Measurements from ENCODE around the gene RELCH.

Gene RELCH, protein sequence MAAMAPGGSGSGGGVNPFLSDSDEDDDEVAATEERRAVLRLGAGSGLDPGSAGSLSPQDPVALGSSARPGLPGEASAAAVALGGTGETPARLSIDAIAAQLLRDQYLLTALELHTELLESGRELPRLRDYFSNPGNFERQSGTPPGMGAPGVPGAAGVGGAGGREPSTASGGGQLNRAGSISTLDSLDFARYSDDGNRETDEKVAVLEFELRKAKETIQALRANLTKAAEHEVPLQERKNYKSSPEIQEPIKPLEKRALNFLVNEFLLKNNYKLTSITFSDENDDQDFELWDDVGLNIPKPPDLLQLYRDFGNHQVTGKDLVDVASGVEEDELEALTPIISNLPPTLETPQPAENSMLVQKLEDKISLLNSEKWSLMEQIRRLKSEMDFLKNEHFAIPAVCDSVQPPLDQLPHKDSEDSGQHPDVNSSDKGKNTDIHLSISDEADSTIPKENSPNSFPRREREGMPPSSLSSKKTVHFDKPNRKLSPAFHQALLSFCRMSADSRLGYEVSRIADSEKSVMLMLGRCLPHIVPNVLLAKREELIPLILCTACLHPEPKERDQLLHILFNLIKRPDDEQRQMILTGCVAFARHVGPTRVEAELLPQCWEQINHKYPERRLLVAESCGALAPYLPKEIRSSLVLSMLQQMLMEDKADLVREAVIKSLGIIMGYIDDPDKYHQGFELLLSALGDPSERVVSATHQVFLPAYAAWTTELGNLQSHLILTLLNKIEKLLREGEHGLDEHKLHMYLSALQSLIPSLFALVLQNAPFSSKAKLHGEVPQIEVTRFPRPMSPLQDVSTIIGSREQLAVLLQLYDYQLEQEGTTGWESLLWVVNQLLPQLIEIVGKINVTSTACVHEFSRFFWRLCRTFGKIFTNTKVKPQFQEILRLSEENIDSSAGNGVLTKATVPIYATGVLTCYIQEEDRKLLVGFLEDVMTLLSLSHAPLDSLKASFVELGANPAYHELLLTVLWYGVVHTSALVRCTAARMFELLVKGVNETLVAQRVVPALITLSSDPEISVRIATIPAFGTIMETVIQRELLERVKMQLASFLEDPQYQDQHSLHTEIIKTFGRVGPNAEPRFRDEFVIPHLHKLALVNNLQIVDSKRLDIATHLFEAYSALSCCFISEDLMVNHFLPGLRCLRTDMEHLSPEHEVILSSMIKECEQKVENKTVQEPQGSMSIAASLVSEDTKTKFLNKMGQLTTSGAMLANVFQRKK

GRCh38 chr18:62186774-62187542 lies at the start of gene RELCH, which contains the start of gene PIGN:
Gene RELCH (plus strand): TSS chr18:62187255. CDS start chr18:62187506, 251 bp downstream.
Gene PIGN (minus strand): TSS chr18:62187056. CDS start chr18:62161353, 25,703 bp downstream.
- H3K4me3 ChIP-seq (ENCODE audit: low read depth, low read length): peak within 1 kb of the TSS; percentile 100
- peak; percentile 99 for DNase-seq (ENCODE audit: low read depth)
- TF ChIP-seq CTCF (conservative IDR thresholded peaks at IDR 0.05; ENCODE audit: low read depth, low read length): no peak

DNA sequence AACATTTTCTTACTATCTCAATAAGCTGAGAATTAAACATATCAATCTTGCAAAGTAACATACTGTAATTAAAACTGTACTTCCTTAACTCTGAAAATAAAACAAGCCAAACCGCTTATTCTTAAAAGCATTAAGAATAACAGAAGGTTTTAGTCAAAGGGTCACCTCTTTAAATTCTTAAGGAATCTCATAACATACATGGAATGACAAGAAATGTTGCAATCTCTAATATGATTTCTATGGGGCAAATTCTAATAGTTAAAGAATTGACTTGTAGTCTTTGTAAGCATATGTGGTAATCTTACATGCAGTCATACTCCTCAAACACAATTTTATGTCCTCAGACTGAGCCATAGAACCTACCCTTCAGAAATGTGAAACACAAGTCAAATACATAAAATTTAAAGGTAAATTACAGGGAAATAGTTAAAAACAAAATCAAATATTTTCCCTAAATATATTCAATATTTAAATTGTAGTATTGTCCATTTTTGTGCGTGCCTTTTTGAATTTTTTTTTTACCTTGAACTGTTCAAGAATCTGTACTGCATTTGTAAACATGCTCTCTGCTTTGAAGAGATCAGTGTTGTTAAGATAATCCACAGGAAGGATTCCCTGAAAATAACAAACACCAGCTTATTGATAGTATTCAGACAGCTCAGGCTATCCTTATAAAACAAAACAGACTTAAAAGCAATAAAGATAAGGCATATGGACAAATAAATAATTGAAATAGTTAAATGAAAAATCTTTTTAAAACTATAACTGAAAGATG lies 48.4 kb upstream of the RELCH start:
- no peak for TF ChIP-seq CTCF (conservative IDR thresholded peaks at IDR 0.05; ENCODE audit: low read depth, low read length)
- DNase-seq (ENCODE audit: low read depth): peak; percentile 20
- H3K4me3 ChIP-seq (ENCODE audit: low read depth, low read length): no peak overlapping the region

GRCh38 chr18:62140259-62140658 lies 46.8 kb upstream of the RELCH start:
- no peak overlapping the region for H3K4me3 ChIP-seq (ENCODE audit: low read depth, low read length)
- no peak for DNase-seq (ENCODE audit: low read depth)
- TF ChIP-seq CTCF (conservative IDR thresholded peaks at IDR 0.05; ENCODE audit: low read depth, low read length): no peak

GRCh38 chr18:62144338-62144737 lies 42.7 kb upstream of the RELCH start:
- DNase-seq (ENCODE audit: low read depth): no peak
- H3K4me3 ChIP-seq (ENCODE audit: low read depth, low read length): no peak overlapping the region
- TF ChIP-seq CTCF (conservative IDR thresholded peaks at IDR 0.05; ENCODE audit: low read depth, low read length): no peak

DNA sequence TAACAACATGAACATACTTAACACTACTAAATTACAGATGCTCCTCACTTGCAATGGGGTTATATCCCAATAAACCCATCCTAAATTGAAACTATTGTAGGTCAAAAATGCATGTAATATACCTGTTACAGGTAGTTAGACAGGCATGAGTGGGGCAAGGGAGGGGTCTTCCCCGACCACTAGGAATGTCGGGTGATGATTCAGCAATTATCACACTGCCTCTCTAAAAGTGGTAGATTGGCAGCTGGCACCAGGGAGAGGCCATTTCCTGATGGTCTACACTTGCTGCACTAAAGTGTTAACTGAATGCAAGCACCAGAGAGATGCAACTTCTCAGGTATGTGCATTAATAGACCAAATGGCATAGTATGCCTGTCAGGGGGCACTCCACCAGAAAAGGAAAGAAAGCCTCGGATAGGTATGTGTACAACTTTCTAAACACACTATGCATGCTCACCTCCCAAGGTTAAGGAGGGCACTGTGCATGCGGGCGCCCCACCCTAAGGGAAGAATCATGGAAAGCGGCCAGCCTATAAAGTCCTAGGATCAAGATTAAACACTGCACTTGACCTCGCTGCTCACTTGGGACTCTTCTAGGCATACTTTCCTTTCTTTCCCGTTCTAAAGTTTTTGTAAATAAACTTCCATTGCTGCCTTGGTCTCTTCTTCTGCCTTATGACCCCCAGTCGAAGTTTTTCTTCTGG lies 35.8 kb upstream of the RELCH start:
- no peak overlapping the region for H3K4me3 ChIP-seq (ENCODE audit: low read depth, low read length)
- no peak for TF ChIP-seq CTCF (conservative IDR thresholded peaks at IDR 0.05; ENCODE audit: low read depth, low read length)
- DNase-seq (ENCODE audit: low read depth): no peak
